Activated gamma-delta T cell treated with Interleukin-2 at 50 U/mL for 16 hours (primary cell): ENCODE measurements around the gene ADCY9.

Source experiments
- DNase-seq: peaks from one replicate; pipeline ENCODE4 v3.0.0-alpha.2; 2020

ADCY9 gene

DNA sequence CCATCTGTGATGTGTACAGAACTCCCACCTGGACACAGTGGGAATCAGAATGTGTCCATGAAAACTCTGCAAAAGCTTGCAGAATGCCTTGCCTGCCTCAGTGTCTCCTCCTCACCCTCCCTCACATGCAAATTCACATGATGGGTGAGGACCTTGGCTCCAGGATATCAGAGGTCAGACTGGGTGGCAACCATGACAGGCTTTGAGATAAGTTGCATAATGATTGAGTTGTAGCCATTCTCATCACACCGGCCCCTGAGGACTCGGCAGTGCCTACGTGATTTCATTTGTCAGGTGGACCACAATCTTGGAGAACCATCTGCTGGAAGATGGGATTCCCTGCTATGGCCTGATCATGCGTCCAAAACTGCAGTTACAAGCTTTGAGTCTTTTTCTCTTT is 3.9 kb upstream of the ADCY9 start:
- DNase-seq, result no peak

DNA sequence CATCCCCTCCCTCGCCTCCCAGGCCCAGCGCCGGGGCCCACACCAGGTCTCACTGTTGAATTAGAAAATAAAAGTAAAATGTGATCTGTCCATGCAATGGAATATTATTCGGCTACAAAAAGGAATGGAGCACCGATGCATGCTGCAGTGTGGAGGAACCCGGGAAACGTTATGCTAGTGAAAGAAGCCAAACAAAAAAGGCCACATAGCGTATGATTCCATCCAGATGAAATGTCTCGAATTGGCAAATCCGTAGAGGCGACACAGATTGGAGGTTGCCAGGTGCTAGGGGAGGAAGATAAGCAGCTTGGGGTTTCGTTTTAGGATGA is 972 bp upstream of the ADCY9 start:
- no peak for DNase-seq

DNA sequence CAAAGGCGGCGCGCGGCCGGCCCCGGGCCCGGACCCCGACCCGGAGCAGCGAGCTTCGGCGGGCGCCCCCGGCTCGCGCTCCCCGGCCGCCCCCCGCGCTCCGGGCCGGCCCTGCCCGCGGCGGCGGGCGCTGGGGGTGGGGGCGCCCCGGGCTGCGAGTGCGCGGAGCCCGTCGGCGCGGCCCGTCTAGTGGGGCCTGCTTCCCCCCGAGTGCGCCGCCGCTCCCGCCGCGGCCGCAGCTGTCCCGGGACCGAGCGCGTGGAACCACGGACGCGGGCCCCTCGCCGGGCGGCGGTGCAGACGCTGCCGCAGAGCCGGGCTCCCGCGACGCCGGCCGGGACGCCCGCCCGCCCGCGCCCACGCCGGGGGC is 308 bp downstream of the ADCY9 start:
- DNase-seq, result no peak

DNA sequence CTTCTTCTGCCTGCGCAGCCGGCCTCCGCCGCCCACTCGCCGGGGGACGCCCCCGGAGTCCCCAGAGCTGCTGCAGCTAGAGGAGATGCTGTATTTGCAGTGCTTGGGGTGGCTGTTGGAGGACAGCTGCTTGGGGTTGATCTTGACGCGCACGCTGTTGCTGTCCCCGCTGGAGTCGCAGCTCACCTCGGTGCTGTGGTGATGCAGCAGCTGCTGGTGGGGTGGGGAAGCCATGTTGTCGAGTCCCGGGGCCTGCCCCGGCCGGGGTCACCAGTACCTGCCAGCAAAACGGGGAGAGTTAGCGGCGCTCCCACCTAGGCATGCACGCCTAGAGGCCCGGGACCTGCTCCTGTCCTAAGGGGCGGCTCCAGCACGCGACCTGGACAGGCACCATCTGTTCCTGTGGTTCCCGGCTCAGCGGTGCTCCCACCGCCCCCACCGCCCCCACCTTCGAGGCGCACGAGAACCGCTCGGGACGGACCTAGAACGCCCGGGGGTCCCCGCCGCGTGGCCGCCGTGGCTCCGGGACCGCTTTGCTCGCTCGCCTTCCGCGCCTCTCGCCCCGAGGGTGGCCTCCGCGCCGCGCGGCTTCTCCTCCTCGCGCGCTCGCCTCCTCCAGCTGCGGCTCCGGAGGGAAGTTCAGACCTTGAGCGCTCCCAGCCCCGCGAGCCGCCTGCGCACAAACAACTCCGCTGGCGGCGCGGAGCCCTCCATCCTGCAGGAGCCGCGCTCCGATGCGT is 863 bp downstream of the ADCY9 start:
- DNase-seq, result peak; percentile 23

DNA sequence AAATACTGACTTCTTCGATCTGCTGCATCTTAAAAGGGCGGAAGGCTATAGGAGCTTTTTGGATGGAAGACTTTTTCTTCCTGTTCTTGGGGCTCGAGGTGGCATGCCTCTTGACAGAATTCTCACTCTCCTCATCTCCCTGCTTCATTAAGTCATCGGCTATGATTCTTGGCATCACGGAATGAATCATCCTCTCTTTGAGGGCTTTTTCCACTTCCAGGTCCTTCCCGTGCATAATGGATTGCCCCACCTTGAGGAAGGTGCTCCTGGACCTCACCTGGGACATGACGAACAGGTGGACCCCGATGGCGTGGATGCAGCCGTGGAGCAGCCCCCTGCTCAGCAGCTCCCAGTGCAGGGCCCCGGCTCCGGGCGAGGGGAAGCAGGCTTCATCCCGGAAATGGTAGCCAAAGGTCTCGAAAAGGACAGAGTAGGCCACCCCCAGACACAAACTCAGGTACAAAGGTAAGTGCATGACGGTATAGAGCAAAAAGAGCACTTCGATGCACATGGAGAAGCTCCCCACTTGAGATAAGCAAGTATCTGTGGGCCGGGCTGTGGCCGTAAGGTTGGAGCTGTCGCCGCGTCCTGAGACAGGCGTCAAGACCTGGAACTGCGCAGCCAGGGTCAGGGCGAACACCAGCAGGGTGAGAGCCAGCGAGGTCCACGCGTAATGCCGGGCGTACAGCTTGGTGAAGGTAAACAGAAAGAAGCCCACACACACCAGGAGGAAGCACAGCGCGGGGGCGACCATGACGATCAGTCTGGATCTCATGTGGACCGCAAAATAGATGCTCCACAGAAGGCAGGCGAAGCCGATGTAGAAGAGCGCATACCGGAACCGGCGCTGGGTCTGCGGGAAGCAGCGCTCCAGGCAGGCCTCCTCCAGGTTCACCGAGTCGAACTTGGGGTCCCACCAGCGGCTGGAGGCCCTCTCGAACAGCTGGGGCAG is 1.7 kb downstream of the ADCY9 start:
- no peak for DNase-seq

DNA sequence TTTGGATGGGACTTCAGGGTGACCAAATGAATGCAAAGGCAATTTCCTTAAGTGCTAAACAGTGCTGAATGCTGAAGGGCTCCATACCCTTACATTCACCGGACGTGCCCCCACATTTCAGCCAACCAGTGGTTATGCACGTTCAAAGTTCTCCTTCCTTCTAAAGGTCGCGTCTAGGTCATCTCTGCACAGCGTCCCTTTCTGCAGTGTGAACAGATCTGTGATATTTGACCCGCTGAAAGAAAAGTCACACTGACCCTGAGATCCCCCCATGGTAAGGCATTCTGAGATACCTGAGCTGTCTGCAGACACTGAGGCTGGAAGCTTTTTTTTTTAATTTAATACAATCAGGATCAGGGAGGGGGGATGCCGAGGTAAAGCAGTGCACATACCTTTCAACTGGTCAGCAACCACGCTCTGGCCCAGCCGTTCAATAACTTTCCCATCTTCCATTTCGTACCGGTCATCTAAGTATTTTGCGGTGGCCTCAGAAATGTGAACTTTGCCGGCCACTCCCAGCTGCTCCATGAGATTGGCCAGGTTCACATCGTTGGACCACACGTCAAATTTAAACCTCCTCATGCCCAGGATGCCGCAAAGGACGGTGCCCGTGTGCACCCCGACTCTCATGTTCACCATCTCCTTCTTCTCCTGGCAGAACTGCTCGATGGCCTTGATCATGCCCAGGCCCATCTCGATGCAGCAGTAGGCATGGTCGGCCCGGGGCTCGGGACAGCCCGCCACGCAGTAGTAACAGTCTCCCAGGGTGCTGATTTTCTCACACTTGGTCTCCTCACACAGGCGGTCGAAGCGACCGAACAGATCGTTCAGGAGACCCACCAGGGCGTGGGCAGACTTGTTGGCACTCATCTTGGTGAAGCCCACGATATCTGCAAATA is 2.6 kb downstream of the ADCY9 start:
- DNase-seq, result no peak

DNA sequence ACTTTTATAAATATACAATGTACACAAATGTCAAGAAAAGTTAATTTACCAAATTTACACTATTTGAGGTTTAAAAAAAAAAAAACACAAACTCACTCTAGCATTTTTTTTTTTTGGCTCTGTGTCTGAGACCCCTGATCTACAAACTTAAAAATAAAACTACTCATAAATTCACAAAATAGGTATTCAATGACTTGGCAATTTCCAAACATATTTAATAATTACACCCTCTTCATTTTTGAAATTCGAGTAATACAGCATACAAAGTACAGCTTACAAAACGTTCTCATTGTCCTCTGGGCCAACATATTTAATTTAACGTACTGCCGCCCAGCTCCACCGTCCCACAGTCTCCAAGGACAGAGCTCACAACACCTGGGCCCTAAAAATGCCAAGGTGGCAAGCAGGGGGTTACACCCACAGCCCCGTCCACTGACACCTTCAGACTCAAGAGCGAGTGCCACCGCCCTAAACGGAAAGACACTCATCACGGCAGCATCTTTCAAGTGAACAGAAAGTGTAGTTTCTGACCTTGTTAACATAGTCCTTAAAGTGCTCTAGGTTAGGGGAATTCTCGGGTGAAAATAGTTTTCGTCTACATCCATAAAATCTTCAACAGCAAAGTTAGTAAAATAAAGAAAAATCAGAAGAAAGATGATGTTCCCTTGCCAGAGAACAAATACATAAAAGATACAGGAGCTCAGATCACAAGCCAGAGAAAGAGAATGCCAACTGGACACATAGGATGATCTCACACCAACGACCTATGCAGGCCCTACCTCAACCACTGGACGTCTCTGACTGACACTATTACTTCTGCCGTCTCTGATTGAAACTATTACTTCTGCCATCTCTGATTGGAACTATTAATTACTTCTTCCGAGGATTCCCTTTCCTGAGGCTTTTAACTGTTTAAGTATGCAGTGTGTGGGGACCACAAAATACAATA is 4.2 kb downstream of the ADCY9 start:
- no peak for DNase-seq

DNA sequence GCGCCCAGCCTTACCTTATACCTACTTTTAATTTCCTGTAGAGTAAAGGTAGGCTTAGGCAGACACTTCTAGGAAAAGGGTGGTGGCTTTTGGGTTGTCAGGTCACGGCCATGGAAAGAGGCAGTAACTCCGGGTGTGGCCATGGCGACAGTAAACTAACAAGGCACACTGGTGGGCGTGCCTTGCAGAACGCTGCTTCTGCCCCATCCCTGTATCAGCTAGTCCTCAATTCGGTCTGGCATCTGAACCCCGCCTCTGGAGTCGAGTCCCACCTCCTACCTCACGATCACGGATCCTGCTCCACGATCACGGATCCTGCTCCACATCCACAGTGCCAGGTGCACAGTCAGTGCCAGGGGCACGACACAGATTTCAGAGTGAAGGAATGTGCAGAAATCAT is 5.6 kb downstream of the ADCY9 start:
- DNase-seq, result no peak

DNA sequence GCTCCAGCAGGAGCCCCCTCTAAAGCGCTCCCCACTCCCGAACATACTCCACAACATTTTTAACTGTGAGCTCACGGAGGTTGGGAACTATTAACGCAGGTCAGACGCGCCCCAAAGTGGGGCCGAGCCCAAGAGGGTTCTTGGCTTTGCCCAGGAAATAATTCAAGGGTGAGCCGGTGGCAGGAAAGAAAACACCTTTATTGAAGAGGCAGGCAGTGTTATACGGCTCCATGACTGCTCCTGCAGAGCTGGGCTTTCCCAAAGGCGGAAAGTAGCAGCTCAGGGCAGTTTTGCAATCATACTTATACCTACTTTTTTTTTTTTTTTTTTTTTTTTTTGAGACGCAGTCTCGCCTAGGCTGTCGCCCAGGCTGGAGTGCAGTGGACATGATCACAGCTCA is 6.2 kb downstream of the ADCY9 start:
- no peak for DNase-seq

DNA sequence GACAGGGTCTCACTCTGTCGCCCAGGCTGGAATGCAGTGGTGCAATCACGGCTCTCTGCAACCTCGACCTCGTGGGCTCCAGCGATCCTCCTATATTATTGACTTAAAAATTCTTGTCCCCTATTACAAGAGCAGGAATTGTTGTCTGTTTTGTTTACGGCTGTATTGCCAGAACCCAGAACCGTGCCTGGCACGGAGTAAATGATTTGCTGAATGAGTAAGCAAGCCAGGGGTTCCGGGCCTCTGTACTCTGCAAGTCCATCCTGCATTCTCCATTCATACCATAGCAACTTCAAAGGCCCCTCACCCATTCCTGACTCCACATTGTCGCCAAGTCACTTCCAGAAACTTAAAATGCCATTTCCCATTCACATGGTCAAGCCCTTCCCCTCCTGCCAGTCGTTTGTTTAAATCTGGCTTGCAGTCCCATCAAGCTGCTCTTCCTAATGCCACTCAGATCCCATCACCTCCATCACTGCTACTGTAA is 6.9 kb downstream of the ADCY9 start:
- no peak for DNase-seq

DNA sequence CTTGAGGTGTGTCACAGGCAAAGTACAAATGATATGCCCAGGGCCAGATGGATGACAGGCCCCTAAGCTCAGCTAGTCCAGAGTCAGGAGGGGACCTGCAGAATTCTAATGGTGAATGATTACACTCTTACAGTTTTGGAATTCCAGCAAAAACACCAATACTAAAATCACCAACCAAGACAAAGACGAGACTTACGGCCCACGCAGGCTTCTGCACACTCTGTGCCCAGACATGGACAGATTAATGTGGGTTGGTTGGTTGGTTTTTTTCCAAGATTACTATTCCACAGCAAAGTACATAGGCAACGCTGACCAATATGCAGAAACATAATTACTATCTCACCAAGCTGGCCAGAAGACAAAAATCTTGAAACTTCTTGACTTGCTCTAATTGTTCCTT is 9.7 kb downstream of the ADCY9 start:
- no peak for DNase-seq

DNA sequence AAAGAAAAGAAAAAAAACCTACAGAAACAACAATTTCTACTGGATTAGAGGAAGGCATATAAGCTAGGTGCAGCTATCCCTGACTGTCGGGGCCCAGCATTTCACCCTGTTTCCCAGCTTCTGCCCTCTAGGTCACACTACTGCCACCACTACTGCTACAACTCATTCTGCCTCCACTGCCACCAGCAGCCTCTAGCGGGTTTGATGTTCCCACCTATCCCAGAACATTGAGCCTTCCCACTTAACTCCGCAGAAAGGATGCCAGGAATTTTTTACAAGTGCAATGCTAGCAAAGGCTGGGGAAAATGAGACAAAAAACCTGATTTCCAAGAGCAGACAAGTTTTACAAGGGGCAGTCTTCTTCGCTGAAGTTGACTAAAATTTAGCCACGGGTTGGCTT is 10.4 kb downstream of the ADCY9 start:
- no peak for DNase-seq

DNA sequence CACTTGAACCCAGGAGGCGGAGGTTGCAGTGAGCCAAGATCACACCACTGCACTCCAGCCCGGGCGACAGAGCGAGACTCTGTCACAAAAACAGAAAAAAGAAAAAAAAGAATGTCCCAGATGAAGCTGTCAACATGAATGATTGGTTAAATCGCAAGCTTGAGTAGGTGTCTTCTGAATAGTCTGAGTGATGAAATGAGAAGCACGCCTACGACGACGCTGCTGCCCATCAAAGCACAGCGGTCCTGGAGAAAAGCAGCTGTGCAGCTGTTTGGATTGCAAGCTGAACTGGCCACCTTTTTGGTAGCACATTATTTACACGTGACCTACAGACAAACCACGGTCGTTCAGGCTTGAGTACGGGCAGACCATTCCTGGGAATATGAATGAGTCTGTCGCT is 12.5 kb downstream of the ADCY9 start:
- no peak for DNase-seq

DNA sequence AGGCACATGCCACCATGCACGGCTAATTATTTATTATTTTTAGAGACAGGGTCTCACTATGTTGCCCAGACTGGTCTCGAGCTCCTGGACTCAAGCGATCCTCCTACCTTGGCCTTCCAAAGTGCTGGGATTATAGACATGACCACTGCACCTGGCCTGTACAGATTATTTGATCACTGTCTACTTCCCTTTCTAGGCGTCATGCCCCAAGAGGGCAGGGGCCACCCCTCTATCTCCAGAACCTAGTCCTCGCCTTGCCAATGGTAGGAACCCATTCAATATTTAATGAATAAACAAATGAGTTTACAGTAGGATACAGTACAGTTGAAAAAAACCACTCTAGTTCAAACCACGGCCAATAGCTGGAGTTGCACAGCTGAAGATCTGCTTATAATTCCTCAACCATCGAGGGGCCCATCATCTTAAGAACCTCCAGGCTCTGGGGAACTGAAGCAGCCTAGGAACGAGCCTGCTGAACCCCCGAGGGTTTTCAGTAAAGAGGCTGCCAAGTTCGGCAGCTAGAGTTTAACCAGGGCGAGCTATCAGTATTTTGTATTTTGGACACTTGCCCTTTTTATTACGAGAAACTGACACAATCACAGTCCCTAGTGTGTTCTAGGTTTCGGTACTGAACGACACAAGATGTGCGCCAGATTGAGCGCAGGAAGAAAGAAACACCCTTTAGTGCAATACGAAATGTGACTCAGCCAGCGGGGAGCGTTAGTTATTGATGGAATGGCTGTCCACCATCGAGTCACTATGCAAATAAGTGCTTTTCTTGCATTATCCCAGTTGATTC is 14.6 kb downstream of the ADCY9 start:
- no peak for DNase-seq

DNA sequence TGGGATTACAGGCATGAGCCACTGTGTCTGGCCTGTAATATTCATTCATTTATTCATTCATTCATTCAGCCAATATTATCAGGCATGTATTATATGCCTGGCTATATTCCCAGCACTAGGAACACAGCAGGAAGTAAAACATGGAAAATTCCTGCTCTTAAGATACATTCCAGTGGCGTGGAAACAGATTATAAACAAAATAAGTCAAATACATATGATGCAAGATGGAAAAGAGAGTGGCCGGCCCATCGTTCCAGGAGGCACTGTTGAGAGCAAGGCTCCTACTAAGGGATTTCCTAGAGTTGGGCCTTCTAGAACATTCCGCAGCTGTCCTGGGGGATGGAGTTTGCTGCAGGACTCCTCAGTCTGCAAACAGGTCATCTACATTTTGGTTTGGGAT is 17.7 kb downstream of the ADCY9 start:
- DNase-seq, result no peak

DNA sequence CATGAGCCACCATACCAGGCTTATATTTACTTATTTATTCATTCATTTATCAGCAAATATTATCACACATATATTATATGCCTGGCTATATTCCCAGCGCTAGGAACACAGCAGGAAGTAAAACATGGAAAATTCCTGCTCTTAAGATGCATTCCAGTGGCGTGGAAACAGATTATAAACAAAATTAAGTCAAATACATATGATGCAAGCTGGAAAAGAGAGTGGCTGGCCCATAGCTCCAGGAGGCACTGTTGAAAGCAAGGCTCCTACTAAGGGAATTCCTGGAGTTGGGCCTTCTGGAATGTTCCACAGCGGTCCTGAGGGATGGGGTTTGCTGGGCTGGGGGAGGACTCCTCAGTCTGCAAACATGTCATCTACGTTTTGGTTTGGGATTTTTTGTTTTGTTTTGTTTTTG is 18.4 kb downstream of the ADCY9 start:
- no peak for DNase-seq

DNA sequence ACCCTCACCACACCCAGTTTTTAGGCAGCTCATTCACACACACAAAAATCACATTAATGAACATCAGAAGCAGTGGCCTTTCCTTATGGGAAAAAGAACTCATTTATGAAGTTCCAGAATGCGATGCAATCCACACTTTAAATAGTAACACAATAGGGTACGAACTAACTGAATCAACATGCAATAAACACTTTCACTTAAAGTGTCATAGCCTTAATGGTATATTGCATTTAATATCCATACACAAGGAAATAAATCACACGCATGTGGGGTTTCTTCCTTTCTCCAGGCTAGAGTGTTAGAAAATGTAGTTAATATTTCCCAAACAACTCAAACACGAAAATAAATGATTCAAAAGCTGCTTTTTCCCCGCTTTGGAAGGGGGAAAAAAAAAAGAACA is 19.7 kb downstream of the ADCY9 start:
- no peak for DNase-seq

DNA sequence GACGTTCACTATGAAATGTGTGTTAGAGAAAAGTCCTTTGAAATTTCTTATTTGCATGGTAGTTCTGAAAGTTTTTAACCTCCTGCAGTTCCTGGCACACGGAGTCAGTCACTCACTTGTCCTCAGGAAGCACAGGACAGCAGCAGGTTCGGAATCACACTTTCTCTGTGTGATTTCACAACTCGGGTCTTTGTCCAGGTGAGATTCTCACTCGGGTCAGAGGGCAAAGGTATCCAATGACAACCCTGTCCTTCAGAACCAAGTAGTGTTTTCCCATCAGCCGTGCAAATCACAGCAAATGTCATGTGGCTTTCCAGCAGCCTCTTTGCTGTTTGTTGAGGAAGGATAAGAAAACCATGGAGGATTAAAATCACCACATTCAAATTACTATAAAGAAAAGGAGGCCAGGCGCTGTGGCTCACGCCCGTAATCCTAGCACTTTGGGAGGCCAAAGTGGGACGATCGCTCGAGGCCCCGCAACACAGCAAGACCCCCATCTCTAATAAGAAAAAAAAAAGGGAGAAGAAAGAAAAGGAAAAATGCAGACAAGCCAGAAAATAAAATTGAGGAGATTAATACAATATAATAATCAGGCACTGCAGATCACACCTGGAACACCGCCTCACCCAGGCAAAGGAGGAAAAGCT is 22.0 kb downstream of the ADCY9 start:
- no peak for DNase-seq

DNA sequence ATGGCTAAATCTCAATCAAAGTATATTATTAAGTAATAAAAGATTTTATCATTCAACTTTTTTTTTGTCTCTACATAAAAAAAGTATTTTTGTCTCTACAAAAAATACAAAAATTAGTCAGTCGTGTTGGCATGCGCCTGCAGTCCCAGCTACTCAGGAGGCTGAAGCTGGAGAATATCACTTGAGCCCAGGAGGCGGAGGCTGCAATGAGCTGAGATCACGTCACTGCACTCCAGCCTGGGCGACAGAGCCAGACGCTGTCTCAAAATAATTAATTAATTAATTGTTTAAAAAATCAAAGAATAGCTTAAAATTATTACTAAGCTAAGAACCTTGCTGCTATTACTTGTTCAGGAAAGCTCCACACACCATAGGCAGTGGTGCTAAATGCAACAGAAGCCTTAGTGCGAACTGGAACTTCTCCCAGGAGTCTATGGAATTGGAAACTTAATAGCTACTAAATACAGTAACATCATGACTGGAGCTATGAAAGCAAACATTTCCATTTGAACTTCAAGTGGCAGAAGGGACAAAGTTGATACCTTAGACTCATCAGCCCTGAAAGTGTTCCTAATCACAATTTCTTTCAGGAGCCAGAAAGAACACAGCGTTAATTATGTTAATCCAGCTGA is 22.6 kb downstream of the ADCY9 start:
- DNase-seq, result no peak
